ENCODE data around the gene RASSF7.

DNA sequence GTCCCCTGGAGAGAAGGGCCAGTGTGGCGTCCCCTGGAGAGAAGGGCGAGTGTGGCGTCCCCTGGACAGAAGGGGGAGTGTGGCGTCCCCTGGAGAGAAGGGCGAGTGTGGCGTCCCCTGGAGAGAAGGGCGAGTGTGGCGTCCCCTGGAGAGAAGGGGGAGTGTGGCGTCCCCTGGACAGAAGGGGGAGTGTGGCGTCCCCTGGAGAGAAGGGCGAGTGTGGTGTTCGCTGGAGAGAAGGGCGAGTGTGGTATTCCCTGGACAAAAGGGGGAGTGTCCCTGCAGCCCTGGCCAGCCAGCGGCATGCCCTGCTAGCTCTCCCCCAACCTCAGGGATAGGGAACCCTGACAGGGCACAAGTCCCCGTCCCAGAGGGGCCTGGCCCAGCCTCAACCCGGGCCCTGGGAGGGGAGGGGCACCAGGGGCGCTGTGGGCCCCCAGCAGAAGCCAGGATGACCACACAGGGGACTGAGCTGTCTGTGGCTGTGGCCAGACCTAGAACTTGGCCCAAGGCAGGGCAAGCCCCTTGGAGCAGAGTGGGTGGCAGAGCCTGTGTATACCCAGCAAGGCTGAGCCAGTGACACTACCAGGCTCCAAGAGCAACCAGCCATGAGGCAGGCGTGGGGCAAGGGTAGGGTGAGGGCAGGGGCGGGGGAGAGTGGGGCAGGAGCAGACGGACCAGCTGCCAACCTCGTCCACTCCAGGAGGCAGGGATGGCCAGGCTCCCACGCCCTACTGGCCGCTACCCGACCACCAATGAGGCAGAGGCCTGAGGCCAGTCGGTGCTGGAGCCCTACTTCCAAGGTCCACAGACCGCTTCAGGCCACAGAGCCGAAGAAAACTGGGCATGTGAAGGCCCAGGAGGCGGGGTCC is 29.6 kb upstream of the RASSF7 start:
- TF ChIP-seq GTF2F1 (IDR thresholded peaks at IDR 0.05; ENCODE audit: borderline replicate concordance, low read depth, low read length) (no peak), TAF1 (IDR thresholded peaks at IDR 0.05; ENCODE audit: low read depth, low read length) (no peak), RFX5 (IDR thresholded peaks at IDR 0.05; ENCODE audit: borderline replicate concordance, low read depth, low read length) (no peak), ASH2L (IDR thresholded peaks at IDR 0.05; ENCODE audit: low read length) (no peak), SP1 (IDR thresholded peaks at IDR 0.05; ENCODE audit: low read depth, low read length) (no peak), KDM1A (IDR thresholded peaks at IDR 0.05; ENCODE audit: borderline replicate concordance, low read length) (no peak), POLR2A (IDR thresholded peaks at IDR 0.05; ENCODE audit: control extremely low read depth in 1 of 2, low read depth in 2 of 2, low read length in 2 of 2) (no peak)
- TF ChIP-seq, protein P1, sequence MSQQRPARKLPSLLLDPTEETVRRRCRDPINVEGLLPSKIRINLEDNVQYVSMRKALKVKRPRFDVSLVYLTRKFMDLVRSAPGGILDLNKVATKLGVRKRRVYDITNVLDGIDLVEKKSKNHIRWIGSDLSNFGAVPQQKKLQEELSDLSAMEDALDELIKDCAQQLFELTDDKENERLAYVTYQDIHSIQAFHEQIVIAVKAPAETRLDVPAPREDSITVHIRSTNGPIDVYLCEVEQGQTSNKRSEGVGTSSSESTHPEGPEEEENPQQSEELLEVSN (IDR thresholded peaks at IDR 0.05): no peak
- TF ChIP-seq, protein P2, sequence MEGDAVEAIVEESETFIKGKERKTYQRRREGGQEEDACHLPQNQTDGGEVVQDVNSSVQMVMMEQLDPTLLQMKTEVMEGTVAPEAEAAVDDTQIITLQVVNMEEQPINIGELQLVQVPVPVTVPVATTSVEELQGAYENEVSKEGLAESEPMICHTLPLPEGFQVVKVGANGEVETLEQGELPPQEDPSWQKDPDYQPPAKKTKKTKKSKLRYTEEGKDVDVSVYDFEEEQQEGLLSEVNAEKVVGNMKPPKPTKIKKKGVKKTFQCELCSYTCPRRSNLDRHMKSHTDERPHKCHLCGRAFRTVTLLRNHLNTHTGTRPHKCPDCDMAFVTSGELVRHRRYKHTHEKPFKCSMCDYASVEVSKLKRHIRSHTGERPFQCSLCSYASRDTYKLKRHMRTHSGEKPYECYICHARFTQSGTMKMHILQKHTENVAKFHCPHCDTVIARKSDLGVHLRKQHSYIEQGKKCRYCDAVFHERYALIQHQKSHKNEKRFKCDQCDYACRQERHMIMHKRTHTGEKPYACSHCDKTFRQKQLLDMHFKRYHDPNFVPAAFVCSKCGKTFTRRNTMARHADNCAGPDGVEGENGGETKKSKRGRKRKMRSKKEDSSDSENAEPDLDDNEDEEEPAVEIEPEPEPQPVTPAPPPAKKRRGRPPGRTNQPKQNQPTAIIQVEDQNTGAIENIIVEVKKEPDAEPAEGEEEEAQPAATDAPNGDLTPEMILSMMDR (IDR thresholded peaks at IDR 0.05; ENCODE audit: control extremely low read depth in 1 of 3, insufficient read depth in 1 of 3, low read depth in 1 of 3, low read length in 3 of 3): no peak
